ENCODE measurements around the gene ZNF839.

The ZNF839 gene

GRCh38 chr14:102377696-102378095 is 58.1 kb downstream of the ZNF839 start:
- no peak for DNase-seq
- Histone ChIP-seq H3K9ac (ENCODE audit: low read length) (no peak overlapping the region), H3K4me2 (ENCODE audit: low read length) (no peak overlapping the region), H3K56ac (ENCODE audit: low read length) (no peak overlapping the region), H4K5ac (ENCODE audit: low read length) (no peak overlapping the region), H2BK5ac (ENCODE audit: low read length) (no peak overlapping the region), H3K4ac (ENCODE audit: low read depth, low read length) (no peak overlapping the region), H3K79me1 (ENCODE audit: low read length) (no peaks in the 10 kb centered on the region), H3K4me3 (ENCODE audit: low read length) (no peak overlapping the region), H3K27me3 (ENCODE audit: insufficient read depth, low read length, poor library complexity) (no peaks in the 10 kb centered on the region), H4K8ac (ENCODE audit: low read depth, low read length) (no peak overlapping the region), H3K27ac (ENCODE audit: low read depth, low read length) (no peak overlapping the region), H2AK5ac (ENCODE audit: low read length) (no peak overlapping the region), H3K18ac (ENCODE audit: low read length) (no peak overlapping the region), H3K4me1 (ENCODE audit: control insufficient read depth, low read depth, low read length) (no peaks in the 10 kb centered on the region), H2BK15ac (replicated peaks; ENCODE audit: low read depth) (no peak overlapping the region), H3K36me3 (ENCODE audit: control insufficient read depth, insufficient read depth, low read length) (no peaks in the 10 kb centered on the region), H3K79me2 (ENCODE audit: control insufficient read depth, insufficient read depth, low read length) (no peaks in the 10 kb centered on the region), H2BK120ac (ENCODE audit: low read depth, low read length) (no peak overlapping the region), H3K23ac (ENCODE audit: low read length) (no peak overlapping the region)

- no peak for DNase-seq
- no CpG with 5 or more reads among the region's 9 CpGs for WGBS (ENCODE audit: extremely low coverage, insufficient coverage, low lambda C conversion rate)
- no peaks in the 10 kb centered on the region for H3K79me2 ChIP-seq (ENCODE audit: control insufficient read depth, insufficient read depth, low read length)
These were observed 59.3 kb downstream of the ZNF839 start for GRCh38 chr14:102378830-102379229.

GRCh38 chr14:102387086-102387485 is 67.5 kb downstream of the ZNF839 start:
- H3K79me2 ChIP-seq (ENCODE audit: control insufficient read depth, insufficient read depth, low read length), result no peaks in the 10 kb centered on the region
- no peak overlapping the region for H4K5ac ChIP-seq (ENCODE audit: low read length)
- no peak overlapping the region for H3K9ac ChIP-seq (ENCODE audit: low read length)
- H3K4me1 ChIP-seq (ENCODE audit: control insufficient read depth, low read depth, low read length), result no peaks in the 10 kb centered on the region
- H2BK5ac ChIP-seq (ENCODE audit: low read length), result no peak overlapping the region
- H2BK120ac ChIP-seq (ENCODE audit: low read depth, low read length), result no peak overlapping the region
- H3K18ac ChIP-seq (ENCODE audit: low read length), result no peak overlapping the region
- H3K79me1 ChIP-seq (ENCODE audit: low read length), result no peaks in the 10 kb centered on the region
- no peak overlapping the region for H3K4me2 ChIP-seq (ENCODE audit: low read length)
- H2BK15ac ChIP-seq (replicated peaks; ENCODE audit: low read depth), result no peak overlapping the region
- no peaks in the 10 kb centered on the region for H3K36me3 ChIP-seq (ENCODE audit: control insufficient read depth, insufficient read depth, low read length)
- no peak overlapping the region for H4K8ac ChIP-seq (ENCODE audit: low read depth, low read length)
- H3K27ac ChIP-seq (ENCODE audit: low read depth, low read length), result no peak overlapping the region
- H2AK5ac ChIP-seq (ENCODE audit: low read length), result no peak overlapping the region
- H3K4ac ChIP-seq (ENCODE audit: low read depth, low read length), result no peak overlapping the region
- no peak for DNase-seq
- H3K56ac ChIP-seq (ENCODE audit: low read length), result no peak overlapping the region
- no peak overlapping the region for H3K4me3 ChIP-seq (ENCODE audit: low read length)
- no peaks in the 10 kb centered on the region for H3K27me3 ChIP-seq (ENCODE audit: insufficient read depth, low read length, poor library complexity)
- no peak overlapping the region for H3K23ac ChIP-seq (ENCODE audit: low read length)

More at GRCh38 chr14:102378830-102379229, 59.3 kb downstream of the ZNF839 start:
- Histone ChIP-seq H3K79me1 (ENCODE audit: low read length) (no peaks in the 10 kb centered on the region), H2BK15ac (replicated peaks; ENCODE audit: low read depth) (no peak overlapping the region), H3K23ac (ENCODE audit: low read length) (no peak overlapping the region), H2AK5ac (ENCODE audit: low read length) (no peak overlapping the region), H2BK120ac (ENCODE audit: low read depth, low read length) (no peak overlapping the region), H3K4me2 (ENCODE audit: low read length) (no peak overlapping the region), H3K27ac (ENCODE audit: low read depth, low read length) (no peak overlapping the region), H3K36me3 (ENCODE audit: control insufficient read depth, insufficient read depth, low read length) (no peaks in the 10 kb centered on the region), H2BK5ac (ENCODE audit: low read length) (no peak overlapping the region), H3K9ac (ENCODE audit: low read length) (no peak overlapping the region), H3K56ac (ENCODE audit: low read length) (no peak overlapping the region), H4K8ac (ENCODE audit: low read depth, low read length) (no peak overlapping the region), H3K4ac (ENCODE audit: low read depth, low read length) (no peak overlapping the region), H3K27me3 (ENCODE audit: insufficient read depth, low read length, poor library complexity) (no peaks in the 10 kb centered on the region), H4K5ac (ENCODE audit: low read length) (no peak overlapping the region), H3K4me3 (ENCODE audit: low read length) (no peak overlapping the region), H3K4me1 (ENCODE audit: control insufficient read depth, low read depth, low read length) (no peaks in the 10 kb centered on the region), H3K18ac (ENCODE audit: low read length) (no peak overlapping the region)

GRCh38 chr14:102389246-102389645 is 69.7 kb downstream of the ZNF839 start:
- DNase-seq, result no peak
- Histone ChIP-seq H3K56ac (ENCODE audit: low read length) (no peak overlapping the region), H2BK5ac (ENCODE audit: low read length) (no peak overlapping the region)

GRCh38 chr14:102390064-102390855 is 70.7 kb downstream of the ZNF839 start:
- H3K18ac ChIP-seq (ENCODE audit: low read length), result no peak overlapping the region
- no peak overlapping the region for H2BK120ac ChIP-seq (ENCODE audit: low read depth, low read length)
- H2AK5ac ChIP-seq (ENCODE audit: low read length), result no peak overlapping the region
- no peak overlapping the region for H2BK5ac ChIP-seq (ENCODE audit: low read length)
- no peak for DNase-seq
- H4K8ac ChIP-seq (ENCODE audit: low read depth, low read length), result no peak overlapping the region
- H3K4me1 ChIP-seq (ENCODE audit: control insufficient read depth, low read depth, low read length), result peaks cover 2% of the 10 kb centered on the region
- H3K23ac ChIP-seq (ENCODE audit: low read length), result no peak overlapping the region
- no peak overlapping the region for H3K27ac ChIP-seq (ENCODE audit: low read depth, low read length)
- H2BK15ac ChIP-seq (replicated peaks; ENCODE audit: low read depth), result no peak overlapping the region
- H3K4ac ChIP-seq (ENCODE audit: low read depth, low read length), result no peak overlapping the region
- WGBS (ENCODE audit: extremely low coverage, insufficient coverage, low lambda C conversion rate), result no CpG with 5 or more reads among the region's 2 CpGs
- no peaks in the 10 kb centered on the region for H3K79me2 ChIP-seq (ENCODE audit: control insufficient read depth, insufficient read depth, low read length)
- H3K79me1 ChIP-seq (ENCODE audit: low read length), result no peaks in the 10 kb centered on the region
- no peak overlapping the region for H3K56ac ChIP-seq (ENCODE audit: low read length)
- H3K9ac ChIP-seq (ENCODE audit: low read length), result no peak overlapping the region
- no peak overlapping the region for H3K4me3 ChIP-seq (ENCODE audit: low read length)
- no peaks in the 10 kb centered on the region for H3K36me3 ChIP-seq (ENCODE audit: control insufficient read depth, insufficient read depth, low read length)
- H3K4me2 ChIP-seq (ENCODE audit: low read length), result no peak overlapping the region
- H4K5ac ChIP-seq (ENCODE audit: low read length), result no peak overlapping the region
- no peaks in the 10 kb centered on the region for H3K27me3 ChIP-seq (ENCODE audit: insufficient read depth, low read length, poor library complexity)

More at GRCh38 chr14:102389246-102389645, 69.7 kb downstream of the ZNF839 start:
- Histone ChIP-seq H3K79me2 (ENCODE audit: control insufficient read depth, insufficient read depth, low read length) (no peaks in the 10 kb centered on the region), H3K36me3 (ENCODE audit: control insufficient read depth, insufficient read depth, low read length) (no peaks in the 10 kb centered on the region), H3K4me2 (ENCODE audit: low read length) (no peak overlapping the region), H3K27ac (ENCODE audit: low read depth, low read length) (no peak overlapping the region), H4K5ac (ENCODE audit: low read length) (no peak overlapping the region), H3K27me3 (ENCODE audit: insufficient read depth, low read length, poor library complexity) (no peaks in the 10 kb centered on the region), H4K8ac (ENCODE audit: low read depth, low read length) (no peak overlapping the region), H3K23ac (ENCODE audit: low read length) (no peak overlapping the region), H2AK5ac (ENCODE audit: low read length) (no peak overlapping the region), H2BK15ac (replicated peaks; ENCODE audit: low read depth) (no peak overlapping the region), H3K9ac (ENCODE audit: low read length) (no peak overlapping the region), H3K4me3 (ENCODE audit: low read length) (no peak overlapping the region), H3K18ac (ENCODE audit: low read length) (no peak overlapping the region), H3K4me1 (ENCODE audit: control insufficient read depth, low read depth, low read length) (no peaks in the 10 kb centered on the region), H3K4ac (ENCODE audit: low read depth, low read length) (no peak overlapping the region), H2BK120ac (ENCODE audit: low read depth, low read length) (no peak overlapping the region), H3K79me1 (ENCODE audit: low read length) (no peaks in the 10 kb centered on the region)
- no CpG with 5 or more reads among the region's 2 CpGs for WGBS (ENCODE audit: extremely low coverage, insufficient coverage, low lambda C conversion rate)
